ENCODE measurements around the gene OR56A4.

OR56A4 gene, protein sequence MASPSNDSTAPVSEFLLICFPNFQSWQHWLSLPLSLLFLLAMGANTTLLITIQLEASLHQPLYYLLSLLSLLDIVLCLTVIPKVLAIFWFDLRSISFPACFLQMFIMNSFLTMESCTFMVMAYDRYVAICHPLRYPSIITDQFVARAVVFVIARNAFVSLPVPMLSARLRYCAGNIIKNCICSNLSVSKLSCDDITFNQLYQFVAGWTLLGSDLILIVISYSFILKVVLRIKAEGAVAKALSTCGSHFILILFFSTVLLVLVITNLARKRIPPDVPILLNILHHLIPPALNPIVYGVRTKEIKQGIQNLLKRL

DNA sequence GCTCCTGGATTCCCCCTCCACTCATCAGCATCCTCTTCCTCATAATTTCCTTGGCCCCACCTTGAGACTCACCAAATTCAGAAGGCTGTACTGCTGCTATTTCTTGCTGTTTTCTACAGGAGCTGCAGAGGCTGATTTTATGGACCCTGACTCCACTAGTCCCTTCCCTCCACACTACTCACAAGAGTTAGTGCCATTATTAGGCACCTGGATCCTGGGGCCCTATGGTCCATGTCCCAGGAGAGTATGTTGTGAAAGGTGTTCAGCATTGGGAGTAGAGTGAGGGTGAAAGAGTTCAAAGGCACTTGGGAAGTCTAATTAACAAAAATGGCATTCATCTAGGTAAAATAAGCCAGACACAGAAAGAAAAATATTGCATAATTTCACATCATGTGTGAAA lies at the start of gene OR56A4:
Gene OR56A4 (minus strand): TSS at position 101 of the 400 bp plus-strand sequence. CDS start 3,954 bp downstream, outside the sequence.
- no peak within 1 kb of the TSS for H3K27ac ChIP-seq (ENCODE audit: low read length)
- H3K9me3 ChIP-seq (ENCODE audit: control insufficient read depth in 1 of 2, low read length in 2 of 2), result no peaks in the 10 kb centered on the region
- H3K27me3 ChIP-seq (ENCODE audit: low read depth, low read length), result no peaks in the 10 kb centered on the region

DNA sequence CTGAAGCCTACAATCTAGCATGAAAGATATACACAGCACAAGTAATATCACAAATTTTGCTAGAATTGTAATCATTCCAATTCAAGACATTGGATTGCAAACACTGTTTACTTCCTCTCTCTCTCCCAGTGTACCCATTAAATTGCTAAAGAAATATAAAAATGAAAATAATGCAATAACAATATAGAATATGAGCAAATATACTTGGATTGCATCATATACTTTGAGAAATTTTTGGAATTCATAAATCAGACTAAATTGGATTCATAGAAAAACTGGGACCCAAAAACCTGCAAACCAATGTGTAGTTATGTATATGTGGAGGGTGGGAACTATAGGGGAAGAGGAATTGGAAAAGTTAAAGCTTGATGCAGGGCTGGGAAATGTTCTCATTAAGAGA lies 48.8 kb upstream of the OR56A4 start:
- H3K9me3 ChIP-seq (ENCODE audit: control insufficient read depth in 1 of 2, low read length in 2 of 2), result no peaks in the 10 kb centered on the region
- no peaks in the 10 kb centered on the region for H3K27me3 ChIP-seq (ENCODE audit: low read depth, low read length)
- H3K4me1 ChIP-seq (ENCODE audit: control insufficient read depth in 1 of 2, insufficient read depth in 2 of 2, low read length in 2 of 2), result no peaks in the 10 kb centered on the region

More for the DNA sequence above, at the start of gene OR56A4:
- Histone ChIP-seq H3K4me1 (ENCODE audit: control insufficient read depth in 1 of 2, insufficient read depth in 2 of 2, low read length in 2 of 2) (no peaks in the 10 kb centered on the region), H3K36me3 (ENCODE audit: control insufficient read depth in 1 of 2, insufficient read depth in 2 of 2, low read length in 2 of 2) (no peaks in the 10 kb centered on the region), H3K4me3 (ENCODE audit: low read depth in 1 of 2, low read length in 2 of 2) (no peak within 1 kb of the TSS)

DNA sequence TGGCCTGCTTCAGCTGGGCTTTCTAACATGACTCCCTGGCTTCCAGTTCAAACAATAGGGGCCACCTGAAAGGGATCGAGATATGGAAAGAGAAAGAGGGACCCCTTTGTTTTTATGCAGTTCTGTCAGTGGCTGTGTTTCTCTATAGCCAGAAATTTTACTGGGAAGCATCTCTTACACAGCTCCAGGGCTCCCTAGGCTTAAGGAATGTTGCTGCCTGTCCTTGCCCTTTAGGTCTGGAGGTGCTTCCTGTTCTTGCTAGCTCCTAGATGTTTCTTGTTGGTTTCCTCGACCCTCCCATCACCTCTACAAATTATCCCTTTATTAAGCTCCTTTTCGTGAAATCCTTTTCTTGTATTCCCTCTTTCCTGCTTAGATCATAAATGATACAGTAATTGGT lies 45.6 kb upstream of the OR56A4 start:
- no peaks in the 10 kb centered on the region for H3K27me3 ChIP-seq (ENCODE audit: low read depth, low read length)
- H3K36me3 ChIP-seq (ENCODE audit: control insufficient read depth in 1 of 2, insufficient read depth in 2 of 2, low read length in 2 of 2), result no peaks in the 10 kb centered on the region
- H3K4me3 ChIP-seq (ENCODE audit: low read depth in 1 of 2, low read length in 2 of 2), result no peak overlapping the region
- no peaks in the 10 kb centered on the region for H3K4me1 ChIP-seq (ENCODE audit: control insufficient read depth in 1 of 2, insufficient read depth in 2 of 2, low read length in 2 of 2)
- H3K27ac ChIP-seq (ENCODE audit: low read length), result no peak overlapping the region
- H3K9me3 ChIP-seq (ENCODE audit: control insufficient read depth in 1 of 2, low read length in 2 of 2), result no peaks in the 10 kb centered on the region

More for the DNA sequence above, 48.8 kb upstream of the OR56A4 start:
- no peak overlapping the region for H3K4me3 ChIP-seq (ENCODE audit: low read depth in 1 of 2, low read length in 2 of 2)
- H3K36me3 ChIP-seq (ENCODE audit: control insufficient read depth in 1 of 2, insufficient read depth in 2 of 2, low read length in 2 of 2), result no peaks in the 10 kb centered on the region
- no peak overlapping the region for H3K27ac ChIP-seq (ENCODE audit: low read length)

GRCh38 chr11:6040874-6041273 lies 34.1 kb upstream of the OR56A4 start:
- no peaks in the 10 kb centered on the region for H3K36me3 ChIP-seq (ENCODE audit: control insufficient read depth in 1 of 2, insufficient read depth in 2 of 2, low read length in 2 of 2)
- H3K4me1 ChIP-seq (ENCODE audit: control insufficient read depth in 1 of 2, insufficient read depth in 2 of 2, low read length in 2 of 2), result no peaks in the 10 kb centered on the region
- H3K27me3 ChIP-seq (ENCODE audit: low read depth, low read length), result no peaks in the 10 kb centered on the region
- H3K27ac ChIP-seq (ENCODE audit: low read length), result no peak overlapping the region
- no peak overlapping the region for H3K4me3 ChIP-seq (ENCODE audit: low read depth in 1 of 2, low read length in 2 of 2)
- no peaks in the 10 kb centered on the region for H3K9me3 ChIP-seq (ENCODE audit: control insufficient read depth in 1 of 2, low read length in 2 of 2)

GRCh38 chr11:6030708-6031405 lies 24.1 kb upstream of the OR56A4 start, which contains the start of gene OR56A1:
Gene OR56A1, minus strand, starts transcription at chr11:6030758. Its CDS starts 3,066 bp downstream, at chr11:6027692.
- Histone ChIP-seq H3K4me3 (ENCODE audit: low read depth in 1 of 2, low read length in 2 of 2) (no peak within 1 kb of the TSS), H3K9me3 (ENCODE audit: control insufficient read depth in 1 of 2, low read length in 2 of 2) (no peaks in the 10 kb centered on the region), H3K27ac (ENCODE audit: low read length) (no peak within 1 kb of the TSS), H3K4me1 (ENCODE audit: control insufficient read depth in 1 of 2, insufficient read depth in 2 of 2, low read length in 2 of 2) (no peaks in the 10 kb centered on the region), H3K27me3 (ENCODE audit: low read depth, low read length) (no peaks in the 10 kb centered on the region), H3K36me3 (ENCODE audit: control insufficient read depth in 1 of 2, insufficient read depth in 2 of 2, low read length in 2 of 2) (no peaks in the 10 kb centered on the region)

GRCh38 chr11:6027501-6027900 lies 20.8 kb upstream of the OR56A4 start:
- Histone ChIP-seq H3K27me3 (ENCODE audit: low read depth, low read length) (no peaks in the 10 kb centered on the region), H3K27ac (ENCODE audit: low read length) (no peak overlapping the region), H3K9me3 (ENCODE audit: control insufficient read depth in 1 of 2, low read length in 2 of 2) (no peaks in the 10 kb centered on the region), H3K4me3 (ENCODE audit: low read depth in 1 of 2, low read length in 2 of 2) (no peak overlapping the region), H3K4me1 (ENCODE audit: control insufficient read depth in 1 of 2, insufficient read depth in 2 of 2, low read length in 2 of 2) (no peaks in the 10 kb centered on the region), H3K36me3 (ENCODE audit: control insufficient read depth in 1 of 2, insufficient read depth in 2 of 2, low read length in 2 of 2) (no peaks in the 10 kb centered on the region)

DNA sequence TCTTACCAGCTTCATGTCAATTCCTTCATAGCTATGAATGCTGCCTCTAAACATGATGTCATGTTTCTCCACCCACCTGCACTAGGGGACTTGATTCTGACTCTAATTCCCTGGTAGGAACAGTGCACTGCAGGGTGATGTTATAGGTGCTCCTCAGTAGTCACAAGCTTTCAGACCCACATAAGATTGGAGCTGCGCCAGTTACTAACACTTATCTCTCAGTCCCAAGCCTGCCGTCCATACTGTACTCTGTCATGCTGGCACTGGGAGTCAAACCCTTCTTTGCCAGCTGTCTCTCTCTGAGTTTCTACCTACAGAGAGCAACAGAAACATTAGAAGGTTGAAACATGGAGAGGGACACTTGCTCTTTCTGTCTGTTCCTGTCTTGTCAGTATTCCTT lies 18.3 kb upstream of the OR56A4 start:
- Histone ChIP-seq H3K27me3 (ENCODE audit: low read depth, low read length) (no peaks in the 10 kb centered on the region), H3K27ac (ENCODE audit: low read length) (no peak overlapping the region), H3K4me1 (ENCODE audit: control insufficient read depth in 1 of 2, insufficient read depth in 2 of 2, low read length in 2 of 2) (no peaks in the 10 kb centered on the region), H3K9me3 (ENCODE audit: control insufficient read depth in 1 of 2, low read length in 2 of 2) (no peaks in the 10 kb centered on the region), H3K36me3 (ENCODE audit: control insufficient read depth in 1 of 2, insufficient read depth in 2 of 2, low read length in 2 of 2) (no peaks in the 10 kb centered on the region), H3K4me3 (ENCODE audit: low read depth in 1 of 2, low read length in 2 of 2) (no peak overlapping the region)

DNA sequence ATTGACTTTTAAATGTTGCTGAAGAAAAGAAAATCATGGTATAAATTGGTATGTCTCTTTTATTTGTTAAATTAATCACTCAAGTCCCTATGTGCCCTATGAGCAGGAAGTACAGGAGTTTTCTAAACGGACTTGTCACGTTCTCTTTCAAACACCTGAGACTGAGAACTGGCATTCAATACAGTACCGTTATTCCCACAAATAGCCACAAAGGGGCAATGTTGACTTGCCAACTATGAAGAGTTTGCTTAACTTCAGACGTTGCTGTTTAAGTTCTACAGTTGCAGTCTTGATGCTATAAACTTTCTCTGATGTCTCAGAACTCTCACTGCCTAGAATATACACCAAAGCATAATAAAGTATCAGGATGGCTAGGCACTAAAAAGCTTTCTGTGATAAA lies 16.2 kb upstream of the OR56A4 start:
- Histone ChIP-seq H3K27ac (ENCODE audit: low read length) (no peak overlapping the region), H3K4me3 (ENCODE audit: low read depth in 1 of 2, low read length in 2 of 2) (no peak overlapping the region), H3K9me3 (ENCODE audit: control insufficient read depth in 1 of 2, low read length in 2 of 2) (no peaks in the 10 kb centered on the region), H3K27me3 (ENCODE audit: low read depth, low read length) (no peaks in the 10 kb centered on the region), H3K36me3 (ENCODE audit: control insufficient read depth in 1 of 2, insufficient read depth in 2 of 2, low read length in 2 of 2) (no peaks in the 10 kb centered on the region), H3K4me1 (ENCODE audit: control insufficient read depth in 1 of 2, insufficient read depth in 2 of 2, low read length in 2 of 2) (no peaks in the 10 kb centered on the region)

GRCh38 chr11:6013042-6013441 lies 6.3 kb upstream of the OR56A4 start:
- H3K4me3 ChIP-seq (ENCODE audit: low read depth in 1 of 2, low read length in 2 of 2), result no peak overlapping the region

DNA sequence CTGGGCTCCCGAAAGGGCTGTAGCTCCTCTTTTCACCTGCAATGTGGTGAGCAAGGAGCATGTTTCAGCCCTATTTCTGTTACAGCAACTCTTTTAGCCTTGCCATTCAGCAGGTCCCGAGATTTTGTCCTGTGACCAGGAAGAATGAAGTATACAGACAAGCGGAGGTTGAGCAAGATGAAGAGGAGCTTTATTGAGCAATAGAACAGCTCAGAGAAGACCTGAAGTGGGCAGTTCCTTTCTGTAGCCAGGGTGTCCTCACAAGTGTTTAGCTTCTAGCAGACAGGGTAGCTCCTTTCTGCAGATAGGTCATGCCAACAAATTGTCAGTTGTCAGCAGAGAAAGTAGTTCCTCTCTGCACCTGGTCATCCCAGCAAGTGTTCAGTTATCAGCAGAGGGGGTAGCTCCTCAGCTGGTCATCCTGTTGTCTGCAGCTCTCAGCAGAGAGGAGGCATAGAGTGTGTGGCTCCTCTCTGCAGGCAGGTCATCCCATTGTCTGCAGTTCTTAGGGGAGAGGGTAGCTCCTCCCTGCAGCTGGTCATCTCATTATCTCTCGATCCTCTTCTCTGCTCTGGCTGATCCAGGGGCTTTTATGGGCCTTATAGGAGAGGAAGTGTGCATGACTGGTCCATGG lies 5.4 kb upstream of the OR56A4 start:
- H3K4me1 ChIP-seq (ENCODE audit: control insufficient read depth in 1 of 2, insufficient read depth in 2 of 2, low read length in 2 of 2), result no peaks in the 10 kb centered on the region
- H3K4me3 ChIP-seq (ENCODE audit: low read depth in 1 of 2, low read length in 2 of 2), result no peak overlapping the region
- H3K27ac ChIP-seq (ENCODE audit: low read length), result no peak overlapping the region
- no peaks in the 10 kb centered on the region for H3K36me3 ChIP-seq (ENCODE audit: control insufficient read depth in 1 of 2, insufficient read depth in 2 of 2, low read length in 2 of 2)
- H3K27me3 ChIP-seq (ENCODE audit: low read depth, low read length), result no peaks in the 10 kb centered on the region
- peaks cover 0 to 3% of the 10 kb centered on the region in 2 donors for H3K9me3 ChIP-seq (ENCODE audit: control insufficient read depth in 1 of 2, low read length in 2 of 2)

More at GRCh38 chr11:6013042-6013441, 6.3 kb upstream of the OR56A4 start:
- H3K27me3 ChIP-seq (ENCODE audit: low read depth, low read length), result no peaks in the 10 kb centered on the region
- H3K4me1 ChIP-seq (ENCODE audit: control insufficient read depth in 1 of 2, insufficient read depth in 2 of 2, low read length in 2 of 2), result no peaks in the 10 kb centered on the region
- H3K27ac ChIP-seq (ENCODE audit: low read length), result no peak overlapping the region
- H3K36me3 ChIP-seq (ENCODE audit: control insufficient read depth in 1 of 2, insufficient read depth in 2 of 2, low read length in 2 of 2), result no peaks in the 10 kb centered on the region
- peaks cover 0 to 3% of the 10 kb centered on the region in 2 donors for H3K9me3 ChIP-seq (ENCODE audit: control insufficient read depth in 1 of 2, low read length in 2 of 2)

DNA sequence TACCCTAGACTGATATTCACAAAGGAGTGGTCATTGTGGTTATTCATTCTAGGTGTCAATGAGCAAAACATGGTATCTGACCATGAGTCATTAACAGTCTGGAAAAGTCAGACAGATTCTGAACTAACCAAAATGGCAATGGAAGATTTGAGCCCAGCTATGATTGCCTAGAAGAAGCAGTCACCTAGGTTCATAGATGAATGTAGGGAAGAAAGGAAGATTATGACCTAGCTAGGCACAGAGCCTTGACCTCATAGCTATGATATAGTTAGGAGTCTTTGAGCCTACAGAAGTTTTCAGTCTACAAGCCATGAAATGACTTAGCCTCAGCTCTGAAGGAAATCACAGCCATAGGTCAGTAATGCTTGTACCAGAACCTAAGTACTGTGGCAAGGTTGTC lies 351 bp downstream of the OR56A4 start:
- Histone ChIP-seq H3K4me1 (ENCODE audit: control insufficient read depth in 1 of 2, insufficient read depth in 2 of 2, low read length in 2 of 2) (no peaks in the 10 kb centered on the region), H3K4me3 (ENCODE audit: low read depth in 1 of 2, low read length in 2 of 2) (no peak overlapping the region), H3K9me3 (ENCODE audit: control insufficient read depth in 1 of 2, low read length in 2 of 2) (no peaks in the 10 kb centered on the region), H3K27ac (ENCODE audit: low read length) (no peak overlapping the region), H3K27me3 (ENCODE audit: low read depth, low read length) (no peaks in the 10 kb centered on the region), H3K36me3 (ENCODE audit: control insufficient read depth in 1 of 2, insufficient read depth in 2 of 2, low read length in 2 of 2) (no peaks in the 10 kb centered on the region)
